ENCODE data around the gene NHSL1.

NHSL1 gene

DNA sequence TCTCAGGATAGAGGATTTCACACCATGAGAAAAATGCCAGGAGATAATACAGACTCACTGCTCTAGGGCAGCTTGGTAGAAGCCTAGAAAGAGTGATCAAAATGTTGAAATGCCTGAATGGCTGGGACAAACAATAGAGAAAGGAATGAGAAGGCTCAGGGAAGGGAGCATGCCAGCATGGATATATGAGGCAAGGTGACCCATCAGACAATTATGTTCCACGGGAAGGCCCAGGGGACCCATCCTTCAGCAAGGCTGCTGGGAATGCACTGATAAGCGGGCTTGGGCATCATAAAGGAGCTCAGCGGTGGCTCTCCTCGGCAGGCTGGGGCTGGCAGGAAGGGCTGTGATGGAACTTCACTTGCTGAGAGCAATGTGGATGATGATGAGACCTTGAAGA lies 83.1 kb downstream of the NHSL1 start:
- no peaks in the 10 kb centered on the region for H4K20me1 ChIP-seq (ENCODE audit: insufficient read depth, low read length)
- H3K27me3 ChIP-seq (ENCODE audit: low read depth, low read length) = no peaks in the 10 kb centered on the region
- no peak overlapping the region for H3K9ac ChIP-seq (ENCODE audit: low read length)
- no peak overlapping the region for H3K4me3 ChIP-seq (ENCODE audit: low read length)
- TF ChIP-seq, protein P1, sequence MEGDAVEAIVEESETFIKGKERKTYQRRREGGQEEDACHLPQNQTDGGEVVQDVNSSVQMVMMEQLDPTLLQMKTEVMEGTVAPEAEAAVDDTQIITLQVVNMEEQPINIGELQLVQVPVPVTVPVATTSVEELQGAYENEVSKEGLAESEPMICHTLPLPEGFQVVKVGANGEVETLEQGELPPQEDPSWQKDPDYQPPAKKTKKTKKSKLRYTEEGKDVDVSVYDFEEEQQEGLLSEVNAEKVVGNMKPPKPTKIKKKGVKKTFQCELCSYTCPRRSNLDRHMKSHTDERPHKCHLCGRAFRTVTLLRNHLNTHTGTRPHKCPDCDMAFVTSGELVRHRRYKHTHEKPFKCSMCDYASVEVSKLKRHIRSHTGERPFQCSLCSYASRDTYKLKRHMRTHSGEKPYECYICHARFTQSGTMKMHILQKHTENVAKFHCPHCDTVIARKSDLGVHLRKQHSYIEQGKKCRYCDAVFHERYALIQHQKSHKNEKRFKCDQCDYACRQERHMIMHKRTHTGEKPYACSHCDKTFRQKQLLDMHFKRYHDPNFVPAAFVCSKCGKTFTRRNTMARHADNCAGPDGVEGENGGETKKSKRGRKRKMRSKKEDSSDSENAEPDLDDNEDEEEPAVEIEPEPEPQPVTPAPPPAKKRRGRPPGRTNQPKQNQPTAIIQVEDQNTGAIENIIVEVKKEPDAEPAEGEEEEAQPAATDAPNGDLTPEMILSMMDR (IDR thresholded peaks at IDR 0.05; ENCODE audit: low read depth, low read length) = no peak
- no peak for TF ChIP-seq EZH2phosphoT487 (IDR thresholded peaks at IDR 0.05; ENCODE audit: low read depth)
- no peak overlapping the region for H3K27ac ChIP-seq (ENCODE audit: low read length)
- peaks cover 7% of the 10 kb centered on the region for H3K4me1 ChIP-seq (ENCODE audit: low read length)
- H2AFZ ChIP-seq (ENCODE audit: low read depth, low read length) = no peak overlapping the region
- H3K36me3 ChIP-seq (replicated peaks; ENCODE audit: low read depth, low read length) = peaks cover 24% of the 10 kb centered on the region
- H3K4me2 ChIP-seq (ENCODE audit: low read length) = no peak overlapping the region
- H3K79me2 ChIP-seq (ENCODE audit: low read length) = no peaks in the 10 kb centered on the region
- H3K9me3 ChIP-seq (ENCODE audit: insufficient read depth, low read length) = no peaks in the 10 kb centered on the region

DNA sequence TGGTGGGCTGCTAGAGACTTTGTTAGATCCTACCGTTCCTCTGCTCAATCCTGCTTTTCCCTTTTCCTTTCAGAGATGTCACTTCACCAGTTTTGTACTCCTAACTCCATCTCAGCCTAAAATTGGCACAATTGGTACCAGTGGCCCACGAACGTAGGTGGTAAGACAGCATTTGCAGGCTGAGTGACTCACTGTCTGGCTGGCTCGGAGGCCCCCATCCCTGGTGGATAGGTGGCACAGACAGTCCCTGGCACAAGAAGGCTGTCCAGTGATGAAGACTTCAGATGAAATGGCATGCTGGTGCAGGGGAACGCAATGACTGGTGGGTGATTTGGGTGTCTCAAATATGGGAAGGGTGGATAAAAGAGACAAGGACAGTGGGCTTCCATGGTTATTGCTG lies 84.2 kb downstream of the NHSL1 start:
- H3K79me2 ChIP-seq (ENCODE audit: low read length) = no peaks in the 10 kb centered on the region
- H2AFZ ChIP-seq (ENCODE audit: low read depth, low read length) = no peak overlapping the region
- no peak overlapping the region for H3K4me3 ChIP-seq (ENCODE audit: low read length)
- H3K4me2 ChIP-seq (ENCODE audit: low read length) = no peak overlapping the region
- peaks cover 14% of the 10 kb centered on the region for H3K4me1 ChIP-seq (ENCODE audit: low read length)
- H3K27ac ChIP-seq (ENCODE audit: low read length) = no peak overlapping the region
- no peaks in the 10 kb centered on the region for H3K27me3 ChIP-seq (ENCODE audit: low read depth, low read length)
- H4K20me1 ChIP-seq (ENCODE audit: insufficient read depth, low read length) = no peaks in the 10 kb centered on the region
- TF ChIP-seq, protein P1 (IDR thresholded peaks at IDR 0.05; ENCODE audit: low read depth, low read length) = no peak
- no peak for TF ChIP-seq EZH2phosphoT487 (IDR thresholded peaks at IDR 0.05; ENCODE audit: low read depth)
- H3K9ac ChIP-seq (ENCODE audit: low read length) = no peak overlapping the region
- no peaks in the 10 kb centered on the region for H3K9me3 ChIP-seq (ENCODE audit: insufficient read depth, low read length)
- peaks cover 24% of the 10 kb centered on the region for H3K36me3 ChIP-seq (replicated peaks; ENCODE audit: low read depth, low read length)

DNA sequence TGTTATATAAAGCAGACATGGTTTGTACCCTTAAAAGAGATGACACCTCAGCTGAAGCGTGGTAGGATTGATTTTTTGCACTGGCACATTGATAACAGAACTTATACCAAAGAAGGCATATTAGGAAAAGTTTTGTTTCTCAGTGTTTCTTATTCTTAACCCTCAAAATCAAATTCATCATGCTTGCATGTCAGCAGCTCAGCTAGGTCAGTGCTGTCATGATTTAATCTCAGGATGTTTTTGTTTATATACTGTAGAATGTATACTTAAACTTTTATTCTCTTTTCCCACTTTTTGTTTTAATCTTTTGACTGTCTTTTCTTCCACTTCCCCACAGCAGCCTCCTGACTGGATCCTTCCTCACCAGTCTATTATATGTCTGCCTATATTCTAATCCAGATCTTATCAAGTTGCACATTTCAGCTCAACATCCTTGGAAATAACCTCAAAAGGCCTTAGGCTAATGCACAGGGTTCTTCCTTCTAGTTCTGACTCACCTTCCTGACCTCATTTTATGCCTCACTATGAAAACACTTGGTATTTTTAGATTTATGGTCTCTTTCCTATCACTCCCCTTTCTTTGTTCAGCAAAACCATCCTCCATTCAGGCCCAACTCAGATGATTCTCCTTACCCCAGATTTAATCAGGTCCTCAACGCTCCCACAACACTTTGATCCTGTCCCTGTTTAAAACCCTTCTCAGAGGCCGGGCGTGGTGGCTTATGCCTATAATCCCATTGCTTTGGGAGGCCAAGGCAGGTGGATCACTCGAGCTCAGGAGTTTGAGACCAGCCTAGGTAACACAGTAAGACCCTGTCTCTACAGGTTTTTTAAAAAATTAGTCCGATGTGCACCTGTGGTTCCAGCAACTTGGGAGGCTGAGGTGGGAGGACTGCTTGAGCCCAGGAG lies 88.1 kb downstream of the NHSL1 start:
- Histone ChIP-seq H3K27ac (ENCODE audit: low read length) (0 out of 2 replicates have a peak overlapping the region, but pooled peaks have one; percentile 23), H2AFZ (ENCODE audit: low read depth, low read length) (no peak overlapping the region), H4K20me1 (ENCODE audit: insufficient read depth, low read length) (no peaks in the 10 kb centered on the region), H3K27me3 (ENCODE audit: low read depth, low read length) (no peaks in the 10 kb centered on the region), H3K9ac (ENCODE audit: low read length) (no peak overlapping the region), H3K4me1 (ENCODE audit: low read length) (peaks cover 14% of the 10 kb centered on the region), H3K9me3 (ENCODE audit: insufficient read depth, low read length) (no peaks in the 10 kb centered on the region), H3K4me3 (ENCODE audit: low read length) (no peak overlapping the region), H3K79me2 (ENCODE audit: low read length) (no peaks in the 10 kb centered on the region), H3K4me2 (ENCODE audit: low read length) (peak overlapping the region; percentile 50), H3K36me3 (replicated peaks; ENCODE audit: low read depth, low read length) (peaks cover 34% of the 10 kb centered on the region)
- TF ChIP-seq, protein P1 (IDR thresholded peaks at IDR 0.05; ENCODE audit: low read depth, low read length) = no peak
- no peak for TF ChIP-seq EZH2phosphoT487 (IDR thresholded peaks at IDR 0.05; ENCODE audit: low read depth)

DNA sequence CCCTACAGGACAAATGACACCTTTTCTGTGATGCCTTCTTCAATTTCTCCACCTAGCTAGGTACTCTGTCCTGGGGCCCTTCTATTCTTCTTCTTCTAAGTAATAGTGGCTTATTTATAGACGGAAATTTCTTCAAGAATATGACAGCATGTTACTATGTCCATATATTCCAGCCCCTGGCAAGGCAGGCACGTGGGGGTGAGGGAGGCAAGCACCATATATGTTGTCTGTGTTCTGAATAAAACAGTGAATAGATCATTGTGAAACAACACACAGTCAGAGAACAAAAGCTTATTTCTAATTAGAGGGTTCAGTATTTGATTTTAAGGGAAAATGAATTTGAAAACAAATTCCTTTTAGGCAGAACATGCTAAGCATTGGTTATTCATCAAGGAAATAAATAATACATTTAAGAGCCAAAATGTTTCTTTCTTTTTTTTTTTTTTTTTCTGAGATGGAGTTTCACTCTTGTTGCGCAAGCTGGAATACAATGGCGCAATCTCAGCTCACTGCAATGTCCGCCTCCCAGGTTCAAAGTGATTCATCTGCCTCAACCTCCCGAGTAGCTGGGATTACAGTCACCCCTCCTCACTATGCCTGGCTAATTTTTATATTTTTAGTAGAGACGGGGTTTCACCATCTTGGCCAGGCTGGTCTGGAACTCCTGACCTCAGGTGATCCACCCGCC lies 89.1 kb downstream of the NHSL1 start:
- Histone ChIP-seq H3K36me3 (replicated peaks; ENCODE audit: low read depth, low read length) (peaks cover 35% of the 10 kb centered on the region), H3K4me1 (ENCODE audit: low read length) (peaks cover 16% of the 10 kb centered on the region), H4K20me1 (ENCODE audit: insufficient read depth, low read length) (no peaks in the 10 kb centered on the region), H3K27ac (ENCODE audit: low read length) (no peak overlapping the region), H3K9ac (ENCODE audit: low read length) (no peak overlapping the region), H2AFZ (ENCODE audit: low read depth, low read length) (no peak overlapping the region), H3K27me3 (ENCODE audit: low read depth, low read length) (no peaks in the 10 kb centered on the region), H3K79me2 (ENCODE audit: low read length) (no peaks in the 10 kb centered on the region), H3K4me3 (ENCODE audit: low read length) (no peak overlapping the region), H3K4me2 (ENCODE audit: low read length) (no peak overlapping the region), H3K9me3 (ENCODE audit: insufficient read depth, low read length) (no peaks in the 10 kb centered on the region)
- no peak for TF ChIP-seq EZH2phosphoT487 (IDR thresholded peaks at IDR 0.05; ENCODE audit: low read depth)
- TF ChIP-seq, protein P1 (IDR thresholded peaks at IDR 0.05; ENCODE audit: low read depth, low read length) = no peak

Measured in OCI-LY3 (cell line).